CD4-positive, CD25-positive, alpha-beta regulatory T cell (primary cell): ENCODE data around the gene NPIPB8. TPM values are rescaled to one million over a fixed set of nuclear protein-coding genes. Genes with fewer than 3 reads are reported as not detected.
"Not testable (repeated sequence)": the region's sequence is repeated elsewhere in the genome, so short reads cannot be mapped to it uniquely, and the experiment has no call there.

Experiments
- ATAC-seq, 2 donors: fragments of 150-1000 bp; cut with Tn5 transposase; one replicate each; pipeline ENCODE4 v1.10.0; 2021; ENCODE audit warnings: low read depth in 2 of 2, moderate number of reproducible peaks in 2 of 2, moderate library complexity in 1 of 2
- DNase-seq, 3 donors: peaks; one replicate each; pipeline versions ENCODE4 v3.0.0 to v3.0.0-alpha.2; 2012 to 2022; ENCODE audit warnings: mixed read lengths in 1 of 3
- H3K27ac ChIP-seq: one replicate; pipeline ENCODE4 v1.7.0; 2013; ENCODE audit warnings: mild to moderate bottlenecking, low read length; ENCODE audit not compliant: insufficient read depth, poor library complexity, severe bottlenecking
- H3K27me3 ChIP-seq: one replicate; pipeline ENCODE4 v1.7.0; 2013; ENCODE audit warnings: low read length; ENCODE audit not compliant: control insufficient read depth, insufficient read depth
- H3K36me3 ChIP-seq: one replicate; pipeline ENCODE4 v1.7.0; 2013; ENCODE audit warnings: mild to moderate bottlenecking, low read length, moderate library complexity; ENCODE audit not compliant: control insufficient read depth, insufficient read depth
- H3K4me1 ChIP-seq: 2 replicates; pipeline ENCODE4 v1.7.0; 2013; ENCODE audit warnings: mild to moderate bottlenecking, low read length; ENCODE audit not compliant: insufficient read depth, control insufficient read depth, poor library complexity, severe bottlenecking
- H3K4me3 ChIP-seq: one replicate; pipeline ENCODE4 v1.7.0; 2013; ENCODE audit warnings: low read depth, mild to moderate bottlenecking, low read length, moderate library complexity
- H3K9me3 ChIP-seq, 2 experiments: 1 replicate in 1 of 2; 2 replicates in 1 of 2; pipeline ENCODE4 v1.7.0; 2013; ENCODE audit warnings: low read length in 2 of 2, mild to moderate bottlenecking in 1 of 2, moderate library complexity in 1 of 2; ENCODE audit not compliant: control insufficient read depth in 2 of 2
- H3K27ac Mint-ChIP-seq, 3 donors: one replicate each; pipeline ENCODE4 v1.8.0; 2020 to 2022; ENCODE audit warnings: mild to moderate bottlenecking in 3 of 3, mixed read lengths in 3 of 3, moderate library complexity in 2 of 3
- H3K27me3 Mint-ChIP-seq: one replicate; pipeline ENCODE4 v1.8.0; 2022; ENCODE audit warnings: mild to moderate bottlenecking, mixed read lengths
- H3K36me3 Mint-ChIP-seq: one replicate; pipeline ENCODE4 v1.8.0; 2020; ENCODE audit warnings: mixed read lengths
- H3K4me1 Mint-ChIP-seq, 4 donors: one replicate each; pipeline ENCODE4 v1.8.0; 2020 to 2022; ENCODE audit warnings: mixed read lengths in 4 of 4, mild to moderate bottlenecking in 1 of 4
- H3K4me3 Mint-ChIP-seq, 4 donors: one replicate each; pipeline ENCODE4 v1.8.0; 2020 to 2022; ENCODE audit warnings: mild to moderate bottlenecking in 4 of 4, mixed read lengths in 4 of 4, moderate library complexity in 3 of 4
- H3K9me3 Mint-ChIP-seq, 7 donors: one replicate each; pipeline ENCODE4 v1.8.0; 2020 to 2022; ENCODE audit warnings: mixed read lengths in 7 of 7, mild to moderate bottlenecking in 3 of 7, moderate library complexity in 2 of 7
- polyA plus RNA-seq, 4 donors: library from polyadenylated mRNA; unstranded; fragments of 300-500 nt; fragmentation: Illumina TruSeq; gene quantifications; one replicate each; pipeline ENCODE4 v1.2.3, GENCODE V29; 2021
- total RNA-seq: library from RNA; stranded (reverse); gene quantifications from one replicate; pipeline ENCODE4 v1.2.3, GENCODE V29; 2022

NPIPB8 gene
- total and polyA plus RNA-seq, 5 donors from 2014 or later, result 1.1 TPM; not detected in 4

- not testable (repeated sequence) for ATAC-seq, H3K4me1 Mint-ChIP-seq, H3K27me3 ChIP-seq, H3K27ac Mint-ChIP-seq, H3K9me3 ChIP-seq, H3K9me3 Mint-ChIP-seq, DNase-seq, H3K27ac ChIP-seq, H3K4me1 ChIP-seq, H3K4me3 ChIP-seq, H3K4me3 Mint-ChIP-seq, H3K27me3 Mint-ChIP-seq
- H3K36me3 Mint-ChIP-seq, result peaks cover 16% of the 10 kb centered on the region
- H3K36me3 ChIP-seq, result peaks cover 16% of the 10 kb centered on the region
Measured at GRCh38 chr16:28595451-28595850, 42.4 kb upstream of the NPIPB8 start.

GRCh38 chr16:28596115-28596630 is 41.7 kb upstream of the NPIPB8 start:
- Histone ChIP-seq H3K27ac (no peak overlapping the region), H3K4me1 (no peaks in the 10 kb centered on the region), H3K36me3 (peaks cover 10% of the 10 kb centered on the region), H3K9me3 (no peaks in the 10 kb centered on the region), H3K27me3 (no peaks in the 10 kb centered on the region), H3K4me3 (no peak overlapping the region)
- Mint-ChIP-seq H3K9me3 (no peaks in the 10 kb centered on the region), H3K4me3 (no peak overlapping the region), H3K4me1 (peaks cover 0 to 5% (median 2%) of the 10 kb centered on the region in 4 donors), H3K27ac (no peak overlapping the region), H3K36me3 (peaks cover 9% of the 10 kb centered on the region), H3K27me3 (no peaks in the 10 kb centered on the region)
- no peak for ATAC-seq
- DNase-seq, result no peak

- ATAC-seq (no peak), DNase-seq (no peak)
- Mint-ChIP-seq H3K27ac (peak within 1 kb of the TSS in 2 of 3 donors; percentile 67 to 69), H3K9me3 (no peaks in the 10 kb centered on the region), H3K4me3 (no peak within 1 kb of the TSS), H3K36me3 (peaks cover 3% of the 10 kb centered on the region), H3K4me1 (peaks cover 0 to 5% (median 2%) of the 10 kb centered on the region in 4 donors), H3K27me3 (no peaks in the 10 kb centered on the region)
- Histone ChIP-seq H3K27ac (no peak within 1 kb of the TSS), H3K4me1 (no peaks in the 10 kb centered on the region), H3K9me3 (no peaks in the 10 kb centered on the region), H3K36me3 (peaks cover 5% of the 10 kb centered on the region), H3K4me3 (no peak within 1 kb of the TSS), H3K27me3 (no peaks in the 10 kb centered on the region)
Measured at GRCh38 chr16:28596840-28597691, 40.8 kb upstream of the NPIPB8 start, which contains the start of gene SULT1A2. Gene SULT1A2, minus strand, starts transcription at chr16:28597050. Its CDS starts 1,120 bp downstream, at chr16:28595930.

GRCh38 chr16:28597692-28598261 is 40.1 kb upstream of the NPIPB8 start:
- no peaks in the 10 kb centered on the region for H3K36me3 Mint-ChIP-seq
- DNase-seq (peak in 1 of 3 donors; percentile 10), ATAC-seq (no peak)
- no peak overlapping the region for H3K27ac ChIP-seq
- H3K27me3 Mint-ChIP-seq, result no peaks in the 10 kb centered on the region
- no peaks in the 10 kb centered on the region for H3K36me3 ChIP-seq
- peak overlapping the region in 2 of 3 donors; percentile 52 to 67 for H3K27ac Mint-ChIP-seq
- no peaks in the 10 kb centered on the region for H3K4me1 ChIP-seq
- peaks cover 0 to 5% (median 2%) of the 10 kb centered on the region in 4 donors for H3K4me1 Mint-ChIP-seq
- H3K4me3 ChIP-seq, result no peak overlapping the region
- no peaks in the 10 kb centered on the region for H3K9me3 ChIP-seq
- no peaks in the 10 kb centered on the region for H3K9me3 Mint-ChIP-seq
- no peaks in the 10 kb centered on the region for H3K27me3 ChIP-seq
- no peak overlapping the region for H3K4me3 Mint-ChIP-seq

GRCh38 chr16:28599377-28600285 is 38.2 kb upstream of the NPIPB8 start:
- H3K4me1 Mint-ChIP-seq, DNase-seq, H3K27ac ChIP-seq, H3K27me3 Mint-ChIP-seq, H3K27ac Mint-ChIP-seq, H3K9me3 Mint-ChIP-seq, H3K36me3 ChIP-seq, H3K36me3 Mint-ChIP-seq, H3K9me3 ChIP-seq, H3K27me3 ChIP-seq, H3K4me3 Mint-ChIP-seq, H3K4me3 ChIP-seq, H3K4me1 ChIP-seq: not testable (repeated sequence)
- ATAC-seq, result peak; percentile 96 to 97

- not testable (repeated sequence) for H3K9me3 Mint-ChIP-seq, H3K27me3 Mint-ChIP-seq, H3K4me3 ChIP-seq, H3K9me3 ChIP-seq, ATAC-seq, H3K27ac Mint-ChIP-seq, H3K4me1 ChIP-seq, H3K4me1 Mint-ChIP-seq, H3K36me3 ChIP-seq, H3K27me3 ChIP-seq, H3K36me3 Mint-ChIP-seq, H3K27ac ChIP-seq, DNase-seq, H3K4me3 Mint-ChIP-seq
Measured at GRCh38 chr16:28600965-28601364, 36.9 kb upstream of the NPIPB8 start.

GRCh38 chr16:28601589-28601988 is 36.3 kb upstream of the NPIPB8 start:
- not testable (repeated sequence) for H3K4me1 ChIP-seq, H3K9me3 ChIP-seq, H3K27me3 ChIP-seq, H3K9me3 Mint-ChIP-seq, H3K36me3 ChIP-seq, H3K4me3 ChIP-seq, H3K27ac ChIP-seq, H3K4me1 Mint-ChIP-seq, H3K36me3 Mint-ChIP-seq, H3K27me3 Mint-ChIP-seq, ATAC-seq, H3K4me3 Mint-ChIP-seq, DNase-seq
- peak overlapping the region in 1 of 3 donors; percentile 52 for H3K27ac Mint-ChIP-seq
